ENCODE results near the gene REV1.

- TF ChIP-seq POLR2A (IDR thresholded peaks at IDR 0.05) (no peak), CTCF (IDR thresholded peaks at IDR 0.05) (no peak)
Measured at GRCh38 chr2:99356853-99357252, 133.0 kb downstream of the REV1 start.
